Astrocyte of the spinal cord (primary cell): ENCODE results near the gene RNU2-1.
"Not testable (repeated sequence)": the region's sequence is repeated elsewhere in the genome, so short reads cannot be mapped to it uniquely, and the experiment has no call there.

Experiments
- DNase-seq: peaks from one replicate; pipeline ENCODE4 v3.0.0; 2011; ENCODE audit warnings: low read depth, low spot score
- H3K4me3 ChIP-seq: 2 replicates; pipeline ENCODE4 v1.5.1; 2011; ENCODE audit warnings: low read depth, mild to moderate bottlenecking, low read length, moderate library complexity
- in situ Hi-C: cut with HindIII; loops from 2 replicates; pipeline ENCODE4 v1.10.0; 2017; ENCODE audit warnings: low sequenced_read_pairs

Gene RNU2-1

DNA sequence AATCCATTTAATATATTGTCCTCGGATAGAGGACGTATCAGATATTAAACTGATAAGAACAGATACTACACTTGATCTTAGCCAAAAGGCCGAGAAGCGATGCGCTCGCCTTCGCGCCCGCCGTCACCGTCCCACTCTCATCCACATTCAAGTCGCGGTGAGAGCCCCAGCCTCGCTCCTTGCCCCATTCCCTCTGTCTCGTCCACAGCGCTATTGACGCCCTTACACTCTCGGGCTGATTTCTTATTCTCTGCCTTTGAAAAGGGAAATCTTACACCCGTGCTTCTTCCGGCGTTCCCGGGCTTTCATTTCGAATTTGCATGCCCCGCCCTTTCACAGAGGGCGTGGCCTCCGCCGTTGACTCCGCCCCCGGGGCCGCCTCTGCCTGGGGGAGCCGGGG is at the start of gene RNU2-1:
TSS of gene RNU2-1 (minus strand) at position 101 of the 400 bp plus-strand sequence.
- in situ Hi-C loops, DNase-seq, H3K4me3 ChIP-seq: not testable (repeated sequence)

DNA sequence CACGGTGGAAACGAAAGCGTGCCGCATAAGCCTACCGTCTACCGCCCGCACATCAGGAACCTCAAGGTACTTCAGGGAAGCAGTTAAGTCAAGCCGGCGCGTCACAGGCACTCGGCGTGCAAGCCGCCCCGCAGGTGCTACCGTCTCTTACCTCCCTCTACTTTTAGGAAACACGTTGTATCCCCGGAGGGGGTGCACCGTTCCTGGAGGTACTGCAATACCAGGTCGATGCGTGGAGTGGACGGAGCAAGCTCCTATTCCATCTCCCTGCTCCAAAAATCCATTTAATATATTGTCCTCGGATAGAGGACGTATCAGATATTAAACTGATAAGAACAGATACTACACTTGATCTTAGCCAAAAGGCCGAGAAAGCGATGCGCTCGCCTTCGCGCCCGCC is 39.1 kb upstream of the RNU2-1 start:
- DNase-seq, in situ Hi-C loops, H3K4me3 ChIP-seq: not testable (repeated sequence)

DNA sequence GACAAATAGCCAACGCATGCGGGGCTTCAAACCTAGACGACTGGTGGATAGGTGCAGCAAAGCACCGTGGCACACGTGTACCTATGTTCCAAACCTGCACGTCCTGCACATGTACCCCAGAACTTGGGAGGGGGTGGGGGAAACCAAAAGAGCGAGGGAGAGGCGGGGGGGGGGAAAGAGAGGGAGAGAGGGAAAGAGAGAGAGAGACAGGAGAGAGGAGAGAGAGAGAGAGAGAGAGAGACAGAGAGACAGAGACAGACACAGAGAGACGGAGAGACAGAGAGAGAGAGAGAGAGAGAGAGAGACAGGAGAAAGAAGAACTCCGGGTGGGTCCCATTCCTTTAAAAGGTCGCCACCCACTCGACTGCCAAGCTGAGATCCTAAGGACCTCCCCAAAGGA is 38.7 kb upstream of the RNU2-1 start:
- H3K4me3 ChIP-seq, in situ Hi-C loops, DNase-seq: not testable (repeated sequence)

DNA sequence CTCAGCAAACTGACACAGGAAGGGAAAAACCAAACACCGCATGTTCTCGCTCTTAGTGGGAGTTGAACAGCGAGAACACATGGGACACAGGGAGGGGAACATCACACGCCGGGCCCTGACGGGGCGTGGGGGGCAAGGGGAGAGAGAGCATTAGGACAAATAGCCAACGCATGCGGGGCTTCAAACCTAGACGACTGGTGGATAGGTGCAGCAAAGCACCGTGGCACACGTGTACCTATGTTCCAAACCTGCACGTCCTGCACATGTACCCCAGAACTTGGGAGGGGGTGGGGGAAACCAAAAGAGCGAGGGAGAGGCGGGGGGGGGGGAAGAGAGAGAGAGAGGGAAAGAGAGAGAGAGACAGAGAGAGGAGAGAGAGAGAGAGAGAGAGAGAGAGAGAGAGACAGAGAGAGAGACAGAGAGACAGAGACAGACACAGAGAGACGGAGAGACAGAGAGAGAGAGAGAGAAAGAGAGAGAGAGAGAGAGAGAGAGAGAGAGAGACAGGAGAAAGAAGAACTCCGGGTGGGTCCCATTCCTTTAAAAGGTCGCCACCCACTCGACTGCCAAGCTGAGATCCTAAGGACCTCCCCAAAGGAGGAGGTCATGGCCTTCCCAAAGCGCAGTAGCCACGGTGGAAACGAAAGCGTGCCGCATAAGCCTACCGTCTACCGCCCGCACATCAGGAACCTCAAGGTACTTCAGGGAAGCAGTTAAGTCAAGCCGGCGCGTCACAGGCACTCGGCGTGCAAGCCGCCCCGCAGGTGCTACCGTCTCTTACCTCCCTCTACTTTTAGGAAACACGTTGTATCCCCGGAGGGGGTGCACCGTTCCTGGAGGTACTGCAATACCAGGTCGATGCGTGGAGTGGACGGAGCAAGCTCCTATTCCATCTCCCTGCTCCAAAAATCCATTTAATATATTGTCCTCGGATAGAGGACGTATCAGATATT is 37.1 kb upstream of the RNU2-1 start:
- DNase-seq, H3K4me3 ChIP-seq, in situ Hi-C loops: not testable (repeated sequence)

DNA sequence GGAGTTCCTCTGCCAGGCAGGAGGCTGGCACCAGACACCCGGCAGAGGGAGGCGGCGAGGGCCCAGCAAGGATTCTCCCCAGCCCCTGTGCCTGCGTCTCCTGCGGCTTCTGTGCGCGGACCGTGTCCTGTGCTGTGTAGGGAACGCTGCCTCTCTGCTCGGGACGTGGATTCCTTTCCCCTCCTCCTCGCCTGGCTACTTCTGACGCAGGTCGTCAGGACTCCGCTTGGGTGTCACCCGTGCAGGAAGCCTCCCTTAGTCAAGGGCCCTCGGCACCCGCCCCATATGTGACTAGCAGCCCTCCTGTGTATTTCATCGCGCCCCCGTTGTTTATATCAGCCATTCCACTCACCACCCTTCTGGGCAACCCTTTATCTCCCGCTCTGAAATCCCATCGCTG is 12.7 kb upstream of the RNU2-1 start:
- in situ Hi-C loops, DNase-seq: not testable (repeated sequence)

DNA sequence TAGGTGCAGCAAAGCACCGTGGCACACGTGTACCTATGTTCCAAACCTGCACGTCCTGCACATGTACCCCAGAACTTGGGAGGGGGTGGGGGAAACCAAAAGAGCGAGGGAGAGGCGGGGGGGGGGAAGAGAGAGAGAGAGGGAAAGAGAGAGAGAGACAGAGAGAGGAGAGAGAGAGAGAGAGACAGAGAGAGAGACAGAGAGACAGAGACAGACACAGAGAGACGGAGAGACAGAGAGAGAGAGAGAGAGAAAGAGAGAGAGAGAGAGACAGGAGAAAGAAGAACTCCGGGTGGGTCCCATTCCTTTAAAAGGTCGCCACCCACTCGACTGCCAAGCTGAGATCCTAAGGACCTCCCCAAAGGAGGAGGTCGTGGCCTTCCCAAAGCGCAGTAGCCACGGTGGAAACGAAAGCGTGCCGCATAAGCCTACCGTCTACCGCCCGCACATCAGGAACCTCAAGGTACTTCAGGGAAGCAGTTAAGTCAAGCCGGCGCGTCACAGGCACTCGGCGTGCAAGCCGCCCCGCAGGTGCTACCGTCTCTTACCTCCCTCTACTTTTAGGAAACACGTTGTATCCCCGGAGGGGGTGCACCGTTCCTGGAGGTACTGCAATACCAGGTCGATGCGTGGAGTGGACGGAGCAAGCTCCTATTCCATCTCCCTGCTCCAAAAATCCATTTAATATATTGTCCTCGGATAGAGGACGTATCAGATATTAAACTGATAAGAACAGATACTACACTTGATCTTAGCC is 7.0 kb upstream of the RNU2-1 start:
- DNase-seq, H3K4me3 ChIP-seq, in situ Hi-C loops: not testable (repeated sequence)

More for the DNA sequence above, 12.7 kb upstream of the RNU2-1 start:
- H3K4me3 ChIP-seq: not testable (repeated sequence)

DNA sequence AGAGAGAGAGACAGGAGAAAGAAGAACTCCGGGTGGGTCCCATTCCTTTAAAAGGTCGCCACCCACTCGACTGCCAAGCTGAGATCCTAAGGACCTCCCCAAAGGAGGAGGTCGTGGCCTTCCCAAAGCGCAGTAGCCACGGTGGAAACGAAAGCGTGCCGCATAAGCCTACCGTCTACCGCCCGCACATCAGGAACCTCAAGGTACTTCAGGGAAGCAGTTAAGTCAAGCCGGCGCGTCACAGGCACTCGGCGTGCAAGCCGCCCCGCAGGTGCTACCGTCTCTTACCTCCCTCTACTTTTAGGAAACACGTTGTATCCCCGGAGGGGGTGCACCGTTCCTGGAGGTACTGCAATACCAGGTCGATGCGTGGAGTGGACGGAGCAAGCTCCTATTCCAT is 5.8 kb upstream of the RNU2-1 start:
- in situ Hi-C loops, DNase-seq, H3K4me3 ChIP-seq: not testable (repeated sequence)

DNA sequence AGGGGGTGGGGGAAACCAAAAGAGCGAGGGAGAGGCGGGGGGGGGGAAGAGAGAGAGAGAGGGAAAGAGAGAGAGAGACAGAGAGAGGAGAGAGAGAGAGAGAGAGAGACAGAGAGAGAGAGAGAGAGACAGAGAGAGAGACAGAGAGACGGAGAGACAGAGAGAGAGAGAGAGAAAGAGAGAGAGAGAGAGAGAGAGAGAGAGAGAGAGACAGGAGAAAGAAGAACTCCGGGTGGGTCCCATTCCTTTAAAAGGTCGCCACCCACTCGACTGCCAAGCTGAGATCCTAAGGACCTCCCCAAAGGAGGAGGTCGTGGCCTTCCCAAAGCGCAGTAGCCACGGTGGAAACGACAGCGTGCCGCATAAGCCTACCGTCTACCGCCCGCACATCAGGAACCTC is 514 bp downstream of the RNU2-1 start:
- DNase-seq, in situ Hi-C loops, H3K4me3 ChIP-seq: not testable (repeated sequence)

DNA sequence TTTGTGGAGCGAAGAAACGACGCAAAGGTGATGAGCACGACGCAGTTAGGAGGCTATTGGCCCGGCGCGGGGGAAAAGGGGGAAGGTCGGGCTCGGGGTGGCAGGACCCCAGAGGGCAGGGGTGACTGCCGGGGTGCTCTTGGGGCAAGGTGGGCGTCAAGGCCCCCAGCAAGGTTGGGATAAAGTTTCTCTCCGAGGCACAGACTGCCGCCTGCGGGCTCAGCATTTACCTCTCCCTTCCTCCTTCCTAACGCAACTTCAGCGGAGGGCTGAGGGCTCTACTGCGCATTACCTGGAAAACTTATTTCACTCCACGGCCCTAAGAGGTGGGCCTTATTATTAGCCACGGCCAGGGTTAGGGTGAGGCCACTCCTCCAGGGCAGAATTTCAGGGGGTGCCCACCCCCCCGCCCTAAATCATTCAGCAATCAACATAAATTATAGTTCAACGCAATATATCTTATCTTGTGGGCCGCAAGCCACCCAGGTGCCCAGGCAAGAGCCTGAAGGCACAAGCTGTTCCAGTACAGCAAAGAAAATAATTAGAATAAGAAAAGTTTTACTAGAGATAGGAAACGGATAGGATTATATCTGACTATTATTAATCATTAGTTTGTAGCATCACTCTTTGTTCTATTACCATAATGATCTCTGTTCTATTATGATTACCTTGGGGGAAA is 1.6 kb downstream of the RNU2-1 start:
- DNase-seq, in situ Hi-C loops, H3K4me3 ChIP-seq: not testable (repeated sequence)

DNA sequence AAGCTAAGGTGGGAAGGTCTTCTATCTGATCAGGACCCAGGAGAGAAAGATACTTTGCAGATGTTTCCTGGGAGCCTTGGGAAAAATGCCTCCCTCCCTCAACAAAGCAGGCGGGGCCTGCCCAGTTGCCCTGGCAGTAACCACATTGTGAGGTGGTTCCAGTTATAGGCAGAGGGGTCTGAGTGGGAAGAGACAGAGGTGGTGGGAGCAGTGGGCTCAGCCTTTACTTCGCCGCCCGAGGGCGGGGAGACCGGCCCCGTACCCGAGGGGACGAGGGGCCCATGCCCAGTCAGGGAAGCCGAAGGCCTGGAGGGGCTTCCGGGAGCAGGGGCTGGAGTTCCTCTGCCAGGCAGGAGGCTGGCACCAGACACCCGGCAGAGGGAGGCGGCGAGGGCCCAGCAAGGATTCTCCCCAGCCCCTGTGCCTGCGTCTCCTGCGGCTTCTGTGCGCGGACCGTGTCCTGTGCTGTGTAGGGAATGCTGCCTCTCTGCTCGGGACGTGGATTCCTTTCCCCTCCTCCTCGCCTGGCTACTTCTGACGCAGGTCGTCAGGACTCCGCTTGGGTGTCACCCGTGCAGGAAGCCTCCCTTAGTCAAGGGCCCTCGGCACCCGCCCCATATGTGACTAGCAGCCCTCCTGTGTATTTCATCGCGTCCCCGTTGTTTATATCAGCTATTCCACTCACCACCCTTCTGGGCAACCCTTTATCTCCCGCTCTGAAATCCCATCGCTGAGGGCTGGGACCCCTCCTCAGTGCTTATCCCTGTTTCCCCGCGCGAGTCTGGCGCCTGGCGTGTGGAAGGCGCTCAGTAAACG is 2.4 kb downstream of the RNU2-1 start:
- in situ Hi-C loops, DNase-seq, H3K4me3 ChIP-seq: not testable (repeated sequence)

DNA sequence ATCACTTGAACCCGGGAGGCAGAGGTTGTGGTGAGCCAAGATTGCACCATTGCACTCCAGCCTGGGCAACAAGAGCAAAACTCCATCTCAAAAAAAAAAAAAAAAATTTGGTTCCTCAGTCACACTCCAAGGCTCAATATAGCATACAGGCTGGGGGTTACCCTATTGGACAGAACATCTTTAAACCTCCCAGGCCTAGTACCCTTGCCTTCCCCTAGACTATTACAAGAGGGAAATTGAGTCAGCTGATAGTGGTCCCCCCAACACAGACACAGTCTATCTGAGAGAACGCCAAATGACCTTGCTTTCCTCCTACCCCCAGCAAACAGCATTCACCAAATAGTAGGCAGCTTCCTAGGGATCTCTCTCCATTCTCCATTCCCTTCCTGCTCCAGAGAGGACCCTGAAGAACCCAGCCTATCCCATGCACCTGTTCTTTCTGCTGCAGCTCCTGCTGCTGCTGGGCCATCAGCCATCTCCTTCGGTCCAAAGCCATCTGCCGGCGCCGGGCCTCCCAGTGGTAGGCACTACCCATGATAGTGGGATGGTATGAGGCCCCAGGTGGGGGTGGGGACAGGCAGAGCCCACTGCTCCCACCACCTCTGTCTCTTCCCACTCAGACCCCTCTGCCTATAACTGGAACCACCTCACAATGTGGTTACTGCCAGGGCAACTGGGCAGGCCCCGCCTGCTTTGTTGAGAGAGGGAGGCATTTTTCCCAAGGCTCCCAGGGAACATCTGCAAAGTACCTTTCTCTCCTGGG is 5.6 kb downstream of the RNU2-1 start, which contains the start of gene CCDC200:
TSS of gene CCDC200 (minus strand) at position 604 of the 763 bp plus-strand sequence. CDS start at position 535, 69 bp downstream.
- in situ Hi-C loops, DNase-seq, H3K4me3 ChIP-seq: not testable (repeated sequence)
